ENCODE results near the gene CCL5.

CCL5 gene

DNA sequence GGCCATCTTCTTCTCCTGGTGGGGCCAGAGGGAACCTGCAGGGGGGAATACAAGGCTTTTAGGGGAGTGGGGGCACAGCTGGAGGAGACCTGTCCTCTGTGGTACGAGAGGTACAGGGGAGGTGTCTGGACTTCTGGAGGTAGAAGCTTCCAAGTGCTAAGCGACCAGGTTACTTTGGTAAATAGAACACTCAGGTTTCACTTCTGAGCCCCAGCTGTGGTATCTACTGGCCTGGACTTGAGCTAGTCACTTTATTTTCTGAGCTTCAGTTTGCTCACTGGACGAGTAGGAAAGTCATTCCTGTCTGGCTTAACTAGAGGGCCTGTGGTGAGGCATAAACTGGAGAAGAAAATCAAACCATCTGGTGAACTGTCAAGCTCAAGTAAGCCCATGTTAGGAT lies 11.4 kb downstream of the CCL5 start, which contains the start of gene HEATR9:
Gene HEATR9 (minus strand): TSS at position 155 of the 400 bp plus-strand sequence. CDS start 149 bp downstream, at position 6.
- Histone ChIP-seq H3K27ac (ENCODE audit: insufficient read depth, low read length, poor library complexity, severe bottlenecking) (no peak within 1 kb of the TSS), H3K27me3 (replicated peaks; ENCODE audit: control insufficient read depth, insufficient read depth, low read length, poor library complexity, severe bottlenecking) (no peaks in the 10 kb centered on the region), H3K9me3 (ENCODE audit: control insufficient read depth, low read length) (no peaks in the 10 kb centered on the region), H3K4me1 (ENCODE audit: control insufficient read depth, insufficient read depth, low read length, poor library complexity, severe bottlenecking) (no peaks in the 10 kb centered on the region), H3K4me3 (ENCODE audit: insufficient read depth, low read depth, low read length, poor library complexity, severe bottlenecking) (no peak within 1 kb of the TSS), H3K36me3 (ENCODE audit: control insufficient read depth, insufficient read depth, low read length) (no peaks in the 10 kb centered on the region)
- no peak for DNase-seq

DNA sequence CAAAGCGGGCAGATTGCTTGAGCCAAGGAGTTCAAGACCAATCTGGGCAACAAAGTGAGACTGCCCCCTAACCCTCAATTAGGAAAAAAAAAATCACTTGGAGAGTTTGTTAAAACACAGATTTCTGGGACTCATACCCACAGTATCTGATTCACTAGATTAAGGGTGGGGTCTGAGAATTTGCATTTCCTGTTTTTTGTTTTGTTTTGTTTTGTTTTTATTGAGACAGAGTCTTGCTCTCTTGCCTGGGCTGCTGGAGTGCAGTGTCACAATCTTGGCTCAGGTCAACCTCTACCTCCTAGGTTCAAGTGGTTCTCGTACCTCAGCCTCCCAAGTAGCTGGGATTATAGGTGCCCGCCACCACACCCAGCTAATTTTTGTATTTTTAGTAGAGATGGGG lies 12.6 kb downstream of the CCL5 start:
- H3K36me3 ChIP-seq (ENCODE audit: control insufficient read depth, insufficient read depth, low read length), result no peaks in the 10 kb centered on the region
- H3K27me3 ChIP-seq (replicated peaks; ENCODE audit: control insufficient read depth, insufficient read depth, low read length, poor library complexity, severe bottlenecking), result no peaks in the 10 kb centered on the region
- no peak overlapping the region for H3K4me3 ChIP-seq (ENCODE audit: insufficient read depth, low read depth, low read length, poor library complexity, severe bottlenecking)
- no peak overlapping the region for H3K27ac ChIP-seq (ENCODE audit: insufficient read depth, low read length, poor library complexity, severe bottlenecking)
- DNase-seq, result no peak
- no peaks in the 10 kb centered on the region for H3K9me3 ChIP-seq (ENCODE audit: control insufficient read depth, low read length)
- H3K4me1 ChIP-seq (ENCODE audit: control insufficient read depth, insufficient read depth, low read length, poor library complexity, severe bottlenecking), result no peaks in the 10 kb centered on the region

GRCh38 chr17:35866341-35866950 lies 13.7 kb downstream of the CCL5 start:
- Histone ChIP-seq H3K9me3 (ENCODE audit: control insufficient read depth, low read length) (no peaks in the 10 kb centered on the region), H3K27me3 (replicated peaks; ENCODE audit: control insufficient read depth, insufficient read depth, low read length, poor library complexity, severe bottlenecking) (no peaks in the 10 kb centered on the region), H3K36me3 (ENCODE audit: control insufficient read depth, insufficient read depth, low read length) (no peaks in the 10 kb centered on the region), H3K4me1 (ENCODE audit: control insufficient read depth, insufficient read depth, low read length, poor library complexity, severe bottlenecking) (no peaks in the 10 kb centered on the region), H3K27ac (ENCODE audit: insufficient read depth, low read length, poor library complexity, severe bottlenecking) (no peak overlapping the region), H3K4me3 (ENCODE audit: insufficient read depth, low read depth, low read length, poor library complexity, severe bottlenecking) (no peak overlapping the region)
- DNase-seq, result no peak

- no peaks in the 10 kb centered on the region for H3K36me3 ChIP-seq (ENCODE audit: control insufficient read depth, insufficient read depth, low read length)
- no peaks in the 10 kb centered on the region for H3K27me3 ChIP-seq (replicated peaks; ENCODE audit: control insufficient read depth, insufficient read depth, low read length, poor library complexity, severe bottlenecking)
- no peaks in the 10 kb centered on the region for H3K4me1 ChIP-seq (ENCODE audit: control insufficient read depth, insufficient read depth, low read length, poor library complexity, severe bottlenecking)
- DNase-seq, result no peak
- H3K27ac ChIP-seq (ENCODE audit: insufficient read depth, low read length, poor library complexity, severe bottlenecking), result no peak overlapping the region
- H3K9me3 ChIP-seq (ENCODE audit: control insufficient read depth, low read length), result no peaks in the 10 kb centered on the region
- no peak overlapping the region for H3K4me3 ChIP-seq (ENCODE audit: insufficient read depth, low read depth, low read length, poor library complexity, severe bottlenecking)
Observed at GRCh38 chr17:35865412-35866340, 14.5 kb downstream of the CCL5 start.

- Histone ChIP-seq H3K4me3 (ENCODE audit: insufficient read depth, low read depth, low read length, poor library complexity, severe bottlenecking) (no peak overlapping the region), H3K9me3 (ENCODE audit: control insufficient read depth, low read length) (no peaks in the 10 kb centered on the region), H3K4me1 (ENCODE audit: control insufficient read depth, insufficient read depth, low read length, poor library complexity, severe bottlenecking) (no peaks in the 10 kb centered on the region), H3K27ac (ENCODE audit: insufficient read depth, low read length, poor library complexity, severe bottlenecking) (no peak overlapping the region), H3K36me3 (ENCODE audit: control insufficient read depth, insufficient read depth, low read length) (no peaks in the 10 kb centered on the region), H3K27me3 (replicated peaks; ENCODE audit: control insufficient read depth, insufficient read depth, low read length, poor library complexity, severe bottlenecking) (no peaks in the 10 kb centered on the region)
- DNase-seq, result no peak
Observed at GRCh38 chr17:35864853-35865252, 15.3 kb downstream of the CCL5 start.

- H3K4me3 ChIP-seq (ENCODE audit: insufficient read depth, low read depth, low read length, poor library complexity, severe bottlenecking), result no peak overlapping the region
- no peaks in the 10 kb centered on the region for H3K27me3 ChIP-seq (replicated peaks; ENCODE audit: control insufficient read depth, insufficient read depth, low read length, poor library complexity, severe bottlenecking)
- no peak overlapping the region for H3K27ac ChIP-seq (ENCODE audit: insufficient read depth, low read length, poor library complexity, severe bottlenecking)
- DNase-seq, result no peak
- H3K9me3 ChIP-seq (ENCODE audit: control insufficient read depth, low read length), result no peaks in the 10 kb centered on the region
- no peaks in the 10 kb centered on the region for H3K4me1 ChIP-seq (ENCODE audit: control insufficient read depth, insufficient read depth, low read length, poor library complexity, severe bottlenecking)
- no peaks in the 10 kb centered on the region for H3K36me3 ChIP-seq (ENCODE audit: control insufficient read depth, insufficient read depth, low read length)
Observed at GRCh38 chr17:35856603-35857002, 23.6 kb downstream of the CCL5 start.

DNA sequence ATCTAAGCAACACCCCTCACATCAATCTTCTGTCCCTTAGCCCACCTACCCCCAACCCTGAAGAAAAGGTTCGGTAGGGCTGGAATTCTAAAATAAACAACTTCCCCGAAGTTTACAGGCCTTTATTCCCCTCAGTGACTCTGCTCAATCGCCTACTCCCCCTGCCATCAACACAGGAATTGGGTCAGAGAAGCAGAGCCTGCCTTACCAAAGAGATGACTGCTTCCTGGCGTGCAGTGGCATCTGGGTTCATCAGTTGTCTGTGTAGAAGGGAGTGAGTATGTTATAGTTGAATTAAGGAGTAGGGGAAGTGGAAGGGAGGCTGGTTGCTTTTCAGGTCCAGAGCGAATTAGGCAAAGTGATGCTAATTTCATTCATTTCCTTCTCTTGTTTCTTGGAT lies 24.2 kb downstream of the CCL5 start:
- Histone ChIP-seq H3K27ac (ENCODE audit: insufficient read depth, low read length, poor library complexity, severe bottlenecking) (no peak overlapping the region), H3K4me3 (ENCODE audit: insufficient read depth, low read depth, low read length, poor library complexity, severe bottlenecking) (no peak overlapping the region)

DNA sequence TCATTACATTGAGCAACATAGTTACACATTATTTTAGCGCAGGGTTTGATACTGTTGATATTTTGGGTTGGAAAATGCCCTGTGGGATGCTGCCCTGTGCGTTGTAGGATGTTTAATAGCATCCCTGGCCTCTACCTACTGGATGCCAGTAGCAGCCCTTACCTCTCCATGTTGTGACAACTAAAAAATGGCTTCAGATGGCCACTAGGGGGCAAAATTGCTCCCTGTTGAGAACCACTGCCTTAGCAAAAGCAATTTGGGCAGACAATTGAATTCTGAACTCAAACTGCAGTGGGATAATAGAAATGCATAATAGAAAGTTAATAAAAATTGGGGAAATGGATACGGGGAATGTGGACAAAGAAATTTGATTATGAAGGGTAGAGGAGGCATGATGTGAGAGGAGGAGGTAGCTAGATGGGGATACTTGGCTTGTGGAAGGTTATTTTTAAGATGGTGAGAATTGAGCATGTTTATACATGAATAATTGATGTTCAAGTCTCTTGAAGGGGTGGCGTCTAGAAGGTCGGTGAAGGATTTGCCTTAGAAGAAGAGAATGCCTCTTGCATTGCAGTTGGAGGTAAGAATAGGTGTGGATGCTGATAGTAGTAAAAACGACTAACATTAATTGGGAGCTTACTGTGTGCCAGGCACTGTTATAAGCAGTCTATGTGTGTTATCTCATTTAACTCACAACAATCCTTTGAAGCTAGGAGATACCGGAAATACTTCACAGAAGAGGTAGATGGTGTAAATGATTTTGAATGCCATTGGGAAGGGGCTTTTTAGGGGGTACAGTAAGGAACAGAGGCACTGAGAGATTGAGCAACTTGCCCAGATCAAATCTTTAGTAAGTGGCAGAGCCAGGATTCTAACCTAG lies 30.5 kb downstream of the CCL5 start:
- peaks cover 28% of the 10 kb centered on the region for H3K36me3 ChIP-seq (ENCODE audit: control insufficient read depth, insufficient read depth, low read length)
- H3K4me1 ChIP-seq (ENCODE audit: control insufficient read depth, insufficient read depth, low read length, poor library complexity, severe bottlenecking), result no peaks in the 10 kb centered on the region

More for the DNA sequence above, 24.2 kb downstream of the CCL5 start:
- Histone ChIP-seq H3K4me1 (ENCODE audit: control insufficient read depth, insufficient read depth, low read length, poor library complexity, severe bottlenecking) (no peaks in the 10 kb centered on the region), H3K9me3 (ENCODE audit: control insufficient read depth, low read length) (no peaks in the 10 kb centered on the region), H3K27me3 (replicated peaks; ENCODE audit: control insufficient read depth, insufficient read depth, low read length, poor library complexity, severe bottlenecking) (no peaks in the 10 kb centered on the region), H3K36me3 (ENCODE audit: control insufficient read depth, insufficient read depth, low read length) (no peaks in the 10 kb centered on the region)
- DNase-seq, result no peak

GRCh38 chr17:35847633-35848373 lies 32.4 kb downstream of the CCL5 start:
- DNase-seq, result no peak
- Histone ChIP-seq H3K27ac (ENCODE audit: insufficient read depth, low read length, poor library complexity, severe bottlenecking) (no peak overlapping the region), H3K36me3 (ENCODE audit: control insufficient read depth, insufficient read depth, low read length) (peaks cover 46% of the 10 kb centered on the region)

More for the DNA sequence above, 30.5 kb downstream of the CCL5 start:
- no peaks in the 10 kb centered on the region for H3K9me3 ChIP-seq (ENCODE audit: control insufficient read depth, low read length)
- no peak overlapping the region for H3K27ac ChIP-seq (ENCODE audit: insufficient read depth, low read length, poor library complexity, severe bottlenecking)
- no peak overlapping the region for H3K4me3 ChIP-seq (ENCODE audit: insufficient read depth, low read depth, low read length, poor library complexity, severe bottlenecking)
- no peaks in the 10 kb centered on the region for H3K27me3 ChIP-seq (replicated peaks; ENCODE audit: control insufficient read depth, insufficient read depth, low read length, poor library complexity, severe bottlenecking)
- DNase-seq, result peak; percentile 15 to 37 (median 24)

More at GRCh38 chr17:35847633-35848373, 32.4 kb downstream of the CCL5 start:
- Histone ChIP-seq H3K4me1 (ENCODE audit: control insufficient read depth, insufficient read depth, low read length, poor library complexity, severe bottlenecking) (no peaks in the 10 kb centered on the region), H3K27me3 (replicated peaks; ENCODE audit: control insufficient read depth, insufficient read depth, low read length, poor library complexity, severe bottlenecking) (no peaks in the 10 kb centered on the region), H3K4me3 (ENCODE audit: insufficient read depth, low read depth, low read length, poor library complexity, severe bottlenecking) (no peak overlapping the region), H3K9me3 (ENCODE audit: control insufficient read depth, low read length) (no peaks in the 10 kb centered on the region)
